Vagina (tissue), 2 donors: ENCODE data around the gene PLAAT3. TPM values are rescaled to one million over a fixed set of nuclear protein-coding genes. Genes with fewer than 3 reads are reported as not detected.
"Not testable (repeated sequence)": the region's sequence is repeated elsewhere in the genome, so short reads cannot be mapped to it uniquely, and the experiment has no call there.

Source experiments
- DNase-seq, 2 donors: peaks; one replicate each; pipeline ENCODE4 v3.0.0-alpha.2; 2017; ENCODE audit errors: extremely low spot score in 2 of 2
- H3K27ac ChIP-seq: fragments of 200-600 bp; sonication (generic); one replicate; pipeline ENCODE4 v1.5.1; 2019
- H3K27me3 ChIP-seq: fragments of 200-600 bp; sonication (generic); one replicate; pipeline ENCODE4 v1.5.1; 2019
- H3K36me3 ChIP-seq, 2 donors: fragments of 200-600 bp; sonication (generic); one replicate each; pipeline ENCODE4 v1.5.1; 2017 to 2019
- H3K4me1 ChIP-seq: fragments of 200-600 bp; sonication (generic); one replicate; pipeline ENCODE4 v1.5.1; 2019
- H3K4me3 ChIP-seq, 2 donors: fragments of 200-600 bp; sonication (generic); 1 replicate in 1 of 2; 2 replicates in 1 of 2; pipeline ENCODE4 v1.5.1; 2016 to 2019
- H3K9me3 ChIP-seq: fragments of 200-600 bp; sonication (generic); one replicate; pipeline ENCODE4 v1.5.1; 2019
- POLR2A ChIP-seq, 2 donors: fragments of 450-650 bp; IDR thresholded peaks; one replicate each; pipeline ENCODE4 v1.6.1; 2017; ENCODE audit warnings: antibody characterized with exemption in 2 of 2, mild to moderate bottlenecking in 2 of 2, moderate library complexity in 2 of 2
- POLR2AphosphoS5 ChIP-seq, 2 donors: sonication (generic); formaldehyde crosslinking; IDR thresholded peaks; one replicate each; pipeline ENCODE4 v1.9.0; 2017; ENCODE audit warnings: antibody characterized with exemption in 2 of 2, mild to moderate bottlenecking in 2 of 2, low read depth in 1 of 2; ENCODE audit not compliant: insufficient read depth in 1 of 2
- intact Hi-C: fragments of 100-400 bp; cut with DNase I; formaldehyde crosslinking; loops from one replicate; pipeline ENCODE4 v1.15.1; 2023
- total RNA-seq: library from RNA; depleted of rRNA; stranded (reverse); fragments of >200 nt; gene quantifications from one replicate; pipeline ENCODE4 v1.2.3, GENCODE V29; 2016
- TF ChIP-seq, protein P1 (sequence below), 3 experiments: fragments of 450-650 bp in 2 of 3; fragments of 200-600 bp in 1 of 3; sonication (generic) in 1 of 3; IDR thresholded peaks; one replicate each; pipeline ENCODE4 v1.5.1; 2017 to 2019; ENCODE audit warnings: antibody characterized with exemption in 3 of 3, mild to moderate bottlenecking in 2 of 3, moderate library complexity in 2 of 3

PLAAT3 gene
- total RNA-seq, 1 donor from 2014 or later: 17.2 TPM

- Histone ChIP-seq H3K27ac (no peak overlapping the region), H3K36me3 (no peaks in the 10 kb centered on the region), H3K9me3 (no peaks in the 10 kb centered on the region), H3K4me3 (no peak overlapping the region), H3K27me3 (no peaks in the 10 kb centered on the region), H3K4me1 (peaks cover 32% of the 10 kb centered on the region)
- no peak for DNase-seq
- no peak for TF ChIP-seq POLR2AphosphoS5 (IDR thresholded peaks at IDR 0.05; ENCODE audit: insufficient read depth in 1 of 2, low read depth in 1 of 2)
- no peak for TF ChIP-seq POLR2A (IDR thresholded peaks at IDR 0.05)
- TF ChIP-seq, protein P1, sequence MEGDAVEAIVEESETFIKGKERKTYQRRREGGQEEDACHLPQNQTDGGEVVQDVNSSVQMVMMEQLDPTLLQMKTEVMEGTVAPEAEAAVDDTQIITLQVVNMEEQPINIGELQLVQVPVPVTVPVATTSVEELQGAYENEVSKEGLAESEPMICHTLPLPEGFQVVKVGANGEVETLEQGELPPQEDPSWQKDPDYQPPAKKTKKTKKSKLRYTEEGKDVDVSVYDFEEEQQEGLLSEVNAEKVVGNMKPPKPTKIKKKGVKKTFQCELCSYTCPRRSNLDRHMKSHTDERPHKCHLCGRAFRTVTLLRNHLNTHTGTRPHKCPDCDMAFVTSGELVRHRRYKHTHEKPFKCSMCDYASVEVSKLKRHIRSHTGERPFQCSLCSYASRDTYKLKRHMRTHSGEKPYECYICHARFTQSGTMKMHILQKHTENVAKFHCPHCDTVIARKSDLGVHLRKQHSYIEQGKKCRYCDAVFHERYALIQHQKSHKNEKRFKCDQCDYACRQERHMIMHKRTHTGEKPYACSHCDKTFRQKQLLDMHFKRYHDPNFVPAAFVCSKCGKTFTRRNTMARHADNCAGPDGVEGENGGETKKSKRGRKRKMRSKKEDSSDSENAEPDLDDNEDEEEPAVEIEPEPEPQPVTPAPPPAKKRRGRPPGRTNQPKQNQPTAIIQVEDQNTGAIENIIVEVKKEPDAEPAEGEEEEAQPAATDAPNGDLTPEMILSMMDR (IDR thresholded peaks at IDR 0.05): no peak
- intact Hi-C loops: loop anchor here (10.0 kb wide), 1 partner anchor 1305 kb away; the partner anchor contains the start of gene ATG2A
Measured at GRCh38 chr11:63609971-63610580, 4.2 kb downstream of the PLAAT3 start.

GRCh38 chr11:63609536-63609935 is 4.7 kb downstream of the PLAAT3 start:
- intact Hi-C loops: no loop called here
- H3K36me3 ChIP-seq: no peaks in the 10 kb centered on the region
- no peaks in the 10 kb centered on the region for H3K9me3 ChIP-seq
- TF ChIP-seq, protein P1 (IDR thresholded peaks at IDR 0.05): no peak
- TF ChIP-seq POLR2AphosphoS5 (IDR thresholded peaks at IDR 0.05; ENCODE audit: insufficient read depth in 1 of 2, low read depth in 1 of 2) (no peak), POLR2A (IDR thresholded peaks at IDR 0.05) (no peak)
- no peak for DNase-seq
- H3K4me1 ChIP-seq: peaks cover 30% of the 10 kb centered on the region
- H3K27me3 ChIP-seq: no peaks in the 10 kb centered on the region
- no peak overlapping the region for H3K4me3 ChIP-seq
- H3K27ac ChIP-seq: no peak overlapping the region

GRCh38 chr11:63608353-63609345 is 5.6 kb downstream of the PLAAT3 start:
- Histone ChIP-seq H3K27ac (no peak overlapping the region), H3K9me3 (no peaks in the 10 kb centered on the region), H3K27me3 (no peaks in the 10 kb centered on the region), H3K36me3 (no peaks in the 10 kb centered on the region), H3K4me3 (no peak overlapping the region), H3K4me1 (peaks cover 23% of the 10 kb centered on the region)
- intact Hi-C loops: no loop called here
- no peak for TF ChIP-seq POLR2AphosphoS5 (IDR thresholded peaks at IDR 0.05; ENCODE audit: insufficient read depth in 1 of 2, low read depth in 1 of 2)
- TF ChIP-seq, protein P1 (IDR thresholded peaks at IDR 0.05): no peak
- no peak for TF ChIP-seq POLR2A (IDR thresholded peaks at IDR 0.05)
- no peak for DNase-seq

- H3K36me3 ChIP-seq: no peaks in the 10 kb centered on the region
- no peaks in the 10 kb centered on the region for H3K27me3 ChIP-seq
- DNase-seq: no peak
- no peak overlapping the region for H3K4me3 ChIP-seq
- H3K4me1 ChIP-seq: no peaks in the 10 kb centered on the region
- TF ChIP-seq POLR2AphosphoS5 (IDR thresholded peaks at IDR 0.05; ENCODE audit: insufficient read depth in 1 of 2, low read depth in 1 of 2): no peak
- TF ChIP-seq, protein P1 (IDR thresholded peaks at IDR 0.05): no peak
- TF ChIP-seq POLR2A (IDR thresholded peaks at IDR 0.05): no peak
- intact Hi-C loops: no loop called here
- H3K9me3 ChIP-seq: no peaks in the 10 kb centered on the region
- H3K27ac ChIP-seq: no peak overlapping the region
Measured at GRCh38 chr11:63603180-63603518, 11.1 kb downstream of the PLAAT3 start.

DNA sequence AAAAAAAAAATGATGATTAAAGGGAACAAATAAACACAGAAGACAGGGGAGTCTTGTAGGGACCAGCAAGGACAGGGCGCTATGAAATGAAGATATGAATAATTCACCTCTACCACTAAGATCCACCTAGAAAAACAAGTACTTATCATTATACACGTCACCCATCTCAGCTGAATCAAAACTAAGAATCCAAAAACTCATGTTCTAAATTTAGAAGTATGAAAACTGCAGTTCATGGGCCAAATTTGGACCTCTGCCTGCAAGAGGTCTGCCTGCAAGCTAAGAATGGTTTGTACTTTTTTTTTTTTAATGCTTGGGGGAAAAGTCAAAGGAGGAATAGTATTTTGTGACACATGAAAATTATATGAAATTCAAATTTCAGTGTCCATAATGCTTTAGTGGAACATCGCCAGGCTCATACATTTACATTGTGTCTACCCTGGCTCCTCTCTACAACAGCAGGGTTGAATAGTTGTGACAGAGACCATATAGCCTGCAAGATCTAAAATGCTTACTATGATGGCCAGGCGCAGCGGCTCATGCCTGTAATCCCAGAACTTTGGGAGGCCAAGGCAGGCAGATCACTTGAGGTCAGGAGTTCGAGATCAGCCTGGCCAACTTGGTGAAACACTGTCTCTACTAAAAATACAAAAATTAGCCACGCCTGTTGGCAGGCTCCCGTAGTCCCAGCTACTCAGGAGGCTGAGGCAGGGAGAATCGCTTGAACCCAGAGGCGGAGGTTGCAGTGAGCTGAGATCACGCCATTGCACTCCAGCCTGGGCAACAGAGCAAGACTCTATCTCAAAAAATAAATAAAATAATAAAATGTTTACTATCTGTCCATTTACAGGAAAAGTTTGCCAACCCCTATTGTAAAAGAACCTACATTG is 11.7 kb downstream of the PLAAT3 start:
- H3K9me3 ChIP-seq, H3K27ac ChIP-seq, H3K27me3 ChIP-seq, H3K4me1 ChIP-seq, intact Hi-C loops, H3K4me3 ChIP-seq, DNase-seq, H3K36me3 ChIP-seq: not testable (repeated sequence)
